GM18858 (cell line): Measurements from ENCODE around the gene RNF148.

Source experiments
- ATAC-seq: cut with Tn5 transposase; IDR thresholded peaks from one replicate; pipeline ENCODE4 v1.9.1; 2021; ENCODE audit not compliant: unreplicated experiment

RNF148 gene

GRCh38 chr7:122702872-122703510 is at the start of gene RNF148:
TSS of gene RNF148 (minus strand) at chr7:122702922. CDS start at chr7:122702750, 172 bp downstream.
- no peak for ATAC-seq

GRCh38 chr7:122750389-122750788 is 47.7 kb upstream of the RNF148 start:
- no peak for ATAC-seq

GRCh38 chr7:122748195-122748594 is 45.5 kb upstream of the RNF148 start:
- ATAC-seq = no peak

GRCh38 chr7:122746948-122747347 is 44.2 kb upstream of the RNF148 start:
- ATAC-seq = no peak

GRCh38 chr7:122743211-122743610 is 40.5 kb upstream of the RNF148 start:
- ATAC-seq = no peak

DNA sequence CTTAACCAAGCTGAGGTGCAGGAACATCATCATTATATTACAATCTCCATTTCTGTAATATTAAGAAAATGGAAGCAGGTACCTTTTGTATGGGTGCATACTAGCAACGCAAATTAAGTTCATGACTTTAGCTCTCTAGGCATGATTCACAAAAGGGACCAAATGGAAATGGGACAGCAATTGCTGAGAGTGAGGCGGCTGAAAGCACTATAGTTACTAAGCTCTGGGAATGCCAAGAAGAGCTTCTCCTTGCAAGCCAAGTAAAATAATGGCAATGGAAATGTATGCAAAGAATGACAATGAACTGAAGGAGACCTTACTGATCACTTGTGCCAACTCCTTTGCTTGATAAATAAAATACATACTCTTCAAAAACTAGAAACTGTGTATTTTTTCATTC is 36.2 kb upstream of the RNF148 start:
- no peak for ATAC-seq

GRCh38 chr7:122736183-122736582 is 33.5 kb upstream of the RNF148 start:
- no peak for ATAC-seq

GRCh38 chr7:122727759-122728158 is 25.0 kb upstream of the RNF148 start:
- ATAC-seq = no peak

DNA sequence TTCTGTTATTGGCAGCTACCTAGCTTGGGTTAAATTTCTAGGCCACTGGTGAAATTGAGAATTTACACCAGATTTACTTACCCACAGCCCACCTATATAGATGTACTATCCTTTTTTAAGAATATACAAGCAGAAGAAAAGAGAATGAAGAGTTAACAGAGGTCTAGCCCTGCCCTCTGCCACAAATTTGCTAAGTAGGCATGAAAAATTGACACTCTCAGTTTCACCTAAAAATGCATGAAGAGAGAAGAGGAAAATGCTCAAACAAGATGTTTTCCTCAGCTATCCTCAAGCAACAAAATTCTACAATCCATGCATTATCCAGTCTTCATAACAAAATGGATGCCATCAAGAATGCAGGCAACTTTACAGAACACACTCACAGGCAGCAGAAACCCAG is 24.6 kb upstream of the RNF148 start:
- no peak for ATAC-seq

GRCh38 chr7:122726881-122727280 is 24.2 kb upstream of the RNF148 start:
- ATAC-seq = no peak

GRCh38 chr7:122724366-122724765 is 21.6 kb upstream of the RNF148 start:
- no peak for ATAC-seq

- ATAC-seq = no peak
These were observed 16.4 kb upstream of the RNF148 start for GRCh38 chr7:122719010-122719578.

GRCh38 chr7:122717356-122718089 is 14.8 kb upstream of the RNF148 start:
- ATAC-seq = no peak

GRCh38 chr7:122715183-122715582 is 12.5 kb upstream of the RNF148 start:
- ATAC-seq = no peak

DNA sequence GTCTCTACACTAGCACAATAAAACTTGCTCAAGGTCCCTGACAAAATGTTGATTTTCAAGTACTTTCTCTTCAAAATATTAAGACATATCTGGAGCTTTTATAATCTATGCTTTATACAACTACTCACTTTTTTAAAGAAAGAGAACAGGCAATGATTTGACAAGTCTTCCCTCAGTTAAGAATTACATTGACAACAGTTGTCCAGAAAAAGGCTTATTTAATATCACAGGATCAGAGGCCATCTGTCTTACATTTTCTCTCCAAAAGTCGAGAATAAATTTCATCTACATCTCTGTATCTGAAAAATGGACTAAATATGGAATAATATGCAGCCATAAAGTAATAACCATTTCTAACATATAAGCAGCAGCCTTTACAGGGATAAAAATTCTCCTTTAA is 8.2 kb upstream of the RNF148 start:
- ATAC-seq = no peak

DNA sequence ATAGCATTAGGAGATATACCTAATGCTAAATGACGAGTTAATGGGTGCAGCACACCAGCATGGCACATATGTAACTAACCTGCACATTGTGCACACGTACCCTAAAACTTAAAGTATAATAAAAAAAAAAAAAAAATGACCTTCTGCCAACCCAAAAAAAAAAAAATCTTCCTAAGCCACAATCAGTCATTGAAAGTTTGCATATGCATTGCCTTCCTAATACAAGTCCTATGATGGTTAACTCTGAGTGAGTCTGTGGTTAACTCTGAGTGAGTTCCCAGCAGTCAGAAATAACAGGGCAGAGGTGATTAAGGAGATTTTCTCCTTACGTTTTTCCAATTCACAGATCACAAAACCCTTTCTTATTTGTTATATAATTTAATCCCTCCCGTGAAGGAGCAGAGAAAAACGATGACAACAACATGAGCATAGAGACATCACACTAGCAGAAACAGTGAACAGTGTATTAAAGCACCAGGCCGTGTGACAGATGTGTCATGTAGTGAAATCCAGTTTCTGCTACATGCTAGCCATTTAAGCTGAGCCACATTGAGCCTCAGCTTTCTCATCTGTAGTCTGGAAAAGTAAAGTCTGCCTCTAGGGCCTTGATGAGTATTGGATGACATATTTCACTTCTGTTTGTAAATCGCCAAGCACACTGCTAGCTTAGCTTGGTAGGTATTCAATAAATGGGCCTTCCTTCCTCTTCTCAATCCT is 7.4 kb upstream of the RNF148 start:
- no peak for ATAC-seq

DNA sequence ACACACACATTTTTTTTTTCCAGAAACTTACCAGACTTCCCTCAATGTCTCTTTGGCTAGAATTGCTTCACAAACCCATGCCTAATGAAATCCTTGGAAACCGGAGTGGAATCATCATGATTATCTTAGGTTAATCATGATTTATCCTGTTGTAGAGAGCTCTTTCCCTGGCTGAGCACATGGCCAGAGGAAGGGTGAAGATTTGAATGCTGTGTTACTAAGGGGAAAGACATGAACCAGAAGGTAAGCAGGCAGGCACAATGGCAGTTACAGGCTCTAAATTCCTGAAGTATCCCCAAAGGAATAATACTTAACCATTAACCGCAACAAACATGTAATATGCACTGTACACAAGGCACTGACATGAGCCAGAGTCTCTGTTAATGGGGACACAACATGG is 4.1 kb upstream of the RNF148 start:
- no peak for ATAC-seq

DNA sequence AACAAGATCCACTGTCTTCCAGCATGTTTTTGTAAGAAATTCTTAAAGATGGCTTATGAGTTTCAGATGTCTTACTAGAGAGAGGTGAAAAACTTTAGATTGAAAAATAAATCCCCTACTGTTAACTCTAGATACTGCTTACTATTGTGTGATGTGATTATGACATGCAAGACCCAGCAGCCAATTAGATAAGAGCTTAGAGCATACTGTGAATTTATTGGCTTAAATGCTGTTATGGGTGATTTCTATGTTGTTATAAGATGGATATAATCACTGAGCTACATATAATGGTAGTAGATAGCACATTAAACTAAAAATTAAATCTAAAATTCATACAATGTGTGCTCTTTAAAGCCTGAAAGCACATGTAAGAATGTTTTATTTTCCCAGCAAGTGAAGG is 3.7 kb downstream of the RNF148 start, which contains the start of gene RNF133:
Gene RNF133, minus strand, starts transcription at position 101 of the 400 bp plus-strand sequence. CDS start 199 bp downstream, outside the sequence.
- no peak for ATAC-seq

- no peak for ATAC-seq
These were observed 6.9 kb downstream of the RNF148 start for GRCh38 chr7:122695816-122696215.

- ATAC-seq = no peak
These were observed 8.0 kb downstream of the RNF148 start for GRCh38 chr7:122694697-122695096.

DNA sequence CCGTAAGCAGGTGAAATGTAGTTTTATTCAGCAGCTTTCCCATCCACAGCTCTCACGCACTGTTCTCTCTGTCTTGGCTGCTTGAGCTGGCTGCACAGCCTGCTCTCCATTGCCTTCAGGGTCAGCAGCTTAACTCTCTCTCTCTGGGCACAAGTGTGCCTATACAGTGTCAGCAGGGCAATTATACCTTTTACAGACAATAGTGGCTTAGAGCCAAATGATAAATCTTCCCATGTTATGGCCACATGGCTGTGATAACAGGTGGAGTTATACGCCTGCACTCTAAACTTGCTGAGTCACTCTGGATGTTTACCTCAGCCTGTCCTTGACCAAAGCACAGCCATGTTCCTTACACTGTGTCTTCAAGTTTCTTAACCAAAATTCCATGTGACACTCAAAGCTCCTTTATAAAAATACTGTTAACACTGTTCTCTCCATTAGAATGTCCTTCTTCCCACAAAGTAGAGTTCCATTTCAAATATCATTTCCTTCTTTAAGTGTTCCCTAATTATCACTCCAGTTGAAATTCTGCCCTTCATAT is 9.9 kb downstream of the RNF148 start:
- no peak for ATAC-seq
